ENCODE measurements around the gene POLR3A. TPM values are rescaled to one million over a fixed set of nuclear protein-coding genes. Genes with fewer than 3 reads are reported as not detected.

POLR3A gene
- total RNA-seq, 1 donor from 2014 or later, result 13.7 TPM

- intact Hi-C loops (cut with DNase I), result loop anchor here (10.0 kb wide), 1 partner anchor 144 kb away; no protein-coding TSS in a partner anchor
- ATAC-seq (no peak), DNase-seq (no peak)
- Histone ChIP-seq H3K9me3 (no peaks in the 10 kb centered on the region), H3K27me3 (no peaks in the 10 kb centered on the region), H3K36me3 (peaks cover 100% of the 10 kb centered on the region), H3K27ac (no peak overlapping the region), H3K4me1 (no peaks in the 10 kb centered on the region), H3K4me3 (no peak overlapping the region)
- TF ChIP-seq CTCF (IDR thresholded peaks at IDR 0.05), result no peak
These were observed 40.1 kb downstream of the POLR3A start for GRCh38 chr10:77989081-77989724.

GRCh38 chr10:77987671-77988255 is 41.6 kb downstream of the POLR3A start:
- TF ChIP-seq CTCF (IDR thresholded peaks at IDR 0.05), result no peak
- Histone ChIP-seq H3K27ac (no peak overlapping the region), H3K9me3 (no peaks in the 10 kb centered on the region), H3K4me3 (no peak overlapping the region), H3K36me3 (peaks cover 100% of the 10 kb centered on the region), H3K4me1 (no peaks in the 10 kb centered on the region), H3K27me3 (no peaks in the 10 kb centered on the region)
- intact Hi-C loops (cut with DNase I), result loop anchor here (10.0 kb wide), 1 partner anchor 143 kb away; no protein-coding TSS in a partner anchor
- DNase-seq (no peak), ATAC-seq (no peak)

GRCh38 chr10:77984986-77985385 is 44.3 kb downstream of the POLR3A start:
- H3K36me3 ChIP-seq, result peaks cover 98% of the 10 kb centered on the region
- ATAC-seq, result no peak
- no peak for TF ChIP-seq CTCF (IDR thresholded peaks at IDR 0.05)

GRCh38 chr10:77983384-77984341 is 45.7 kb downstream of the POLR3A start:
- H3K9me3 ChIP-seq, result no peaks in the 10 kb centered on the region
- no peak for ATAC-seq
- DNase-seq, result no peak
- intact Hi-C loops (cut with DNase I), result loop anchor here (10.0 kb wide), 1 partner anchor 139 kb away; no protein-coding TSS in a partner anchor
- no peaks in the 10 kb centered on the region for H3K4me1 ChIP-seq
- H3K27me3 ChIP-seq, result no peaks in the 10 kb centered on the region
- H3K27ac ChIP-seq, result no peak overlapping the region
- H3K36me3 ChIP-seq, result peaks cover 98% of the 10 kb centered on the region
- H3K4me3 ChIP-seq, result no peak overlapping the region
- no peak for TF ChIP-seq CTCF (IDR thresholded peaks at IDR 0.05)

More at GRCh38 chr10:77984986-77985385, 44.3 kb downstream of the POLR3A start:
- intact Hi-C loops (cut with DNase I), result loop anchor here (10.0 kb wide), 1 partner anchor 140 kb away; no protein-coding TSS in a partner anchor
- no peak for DNase-seq
- H3K4me3 ChIP-seq, result no peak overlapping the region
- H3K9me3 ChIP-seq, result no peaks in the 10 kb centered on the region
- no peaks in the 10 kb centered on the region for H3K4me1 ChIP-seq
- no peaks in the 10 kb centered on the region for H3K27me3 ChIP-seq
- no peak overlapping the region for H3K27ac ChIP-seq

GRCh38 chr10:77981281-77981680 is 48.0 kb downstream of the POLR3A start:
- peaks cover 94% of the 10 kb centered on the region for H3K36me3 ChIP-seq
- TF ChIP-seq CTCF (IDR thresholded peaks at IDR 0.05), result no peak
- H3K27ac ChIP-seq, result no peak overlapping the region
- intact Hi-C loops (cut with DNase I), result loop anchor here (10.0 kb wide), 1 partner anchor 136 kb away; no protein-coding TSS in a partner anchor
- H3K27me3 ChIP-seq, result no peaks in the 10 kb centered on the region
- H3K4me1 ChIP-seq, result no peaks in the 10 kb centered on the region
- DNase-seq (no peak), ATAC-seq (no peak)
- no peaks in the 10 kb centered on the region for H3K9me3 ChIP-seq
- H3K4me3 ChIP-seq, result no peak overlapping the region
